GM23338 (cell line): ENCODE measurements around the gene STRN4. TPM values are rescaled to one million over a fixed set of nuclear protein-coding genes. Genes with fewer than 3 reads are reported as not detected.

Experiments
- ATAC-seq: fragments of 200-7000 bp; cut with Tn5 transposase; 3 replicates; pipeline ENCODE4 v1.9.1; 2020
- DNase-seq: peaks from one replicate; pipeline ENCODE4 v3.0.0-alpha.2; 2015; ENCODE audit warnings: low spot score
- H2AFZ ChIP-seq: fragments of 200-600 bp; sonication (generic); 2 replicates; pipeline ENCODE4 v1.8.0; 2016; ENCODE audit warnings: antibody characterized with exemption, mild to moderate bottlenecking, moderate library complexity
- H3F3A ChIP-seq: fragments of 200-600 bp; sonication (generic); replicated peaks from 2 replicates; pipeline ENCODE4 v1.8.0; 2017; ENCODE audit warnings: antibody characterized with exemption, mixed run types, low read depth
- H3K27ac ChIP-seq: fragments of 200-600 bp; sonication (generic); 2 replicates; pipeline ENCODE4 v1.6.1; 2016; ENCODE audit warnings: low read depth
- H3K27me3 ChIP-seq: fragments of 200-600 bp; sonication (generic); 2 replicates; pipeline ENCODE4 v1.8.0; 2016; ENCODE audit warnings: mild to moderate bottlenecking, mixed run types, moderate library complexity; ENCODE audit not compliant: insufficient read depth
- H3K36me3 ChIP-seq: fragments of 200-600 bp; sonication (generic); 2 replicates; pipeline ENCODE4 v1.8.0; 2016; ENCODE audit warnings: mild to moderate bottlenecking; ENCODE audit not compliant: insufficient read depth
- H3K4me1 ChIP-seq: fragments of 200-600 bp; sonication (generic); 2 replicates; pipeline ENCODE4 v1.8.0; 2016; ENCODE audit warnings: mild to moderate bottlenecking, moderate library complexity; ENCODE audit not compliant: insufficient read depth
- H3K4me2 ChIP-seq: fragments of 200-600 bp; sonication (generic); 2 replicates; pipeline ENCODE4 v1.7.1; 2017; ENCODE audit warnings: mixed run types
- H3K4me3 ChIP-seq: fragments of 200-600 bp; sonication (generic); 2 replicates; pipeline ENCODE4 v1.6.1; 2016; ENCODE audit warnings: mixed run types
- H3K79me2 ChIP-seq: fragments of 200-600 bp; sonication (generic); replicated peaks from 2 replicates; pipeline ENCODE4 v1.8.0; 2017; ENCODE audit warnings: mild to moderate bottlenecking; ENCODE audit not compliant: insufficient read depth
- H3K9me2 ChIP-seq: fragments of 200-600 bp; sonication (generic); 2 replicates; pipeline ENCODE4 v1.8.0; 2017; ENCODE audit not compliant: insufficient read depth
- H4K20me1 ChIP-seq: fragments of 200-600 bp; sonication (generic); replicated peaks from 2 replicates; pipeline ENCODE4 v1.8.0; 2017; ENCODE audit warnings: mild to moderate bottlenecking; ENCODE audit not compliant: insufficient read depth
- H3K27ac Mint-ChIP-seq: 2 replicates; pipeline ENCODE4 v1.8.0; 2020; ENCODE audit warnings: inconsistent platforms, mild to moderate bottlenecking, moderate library complexity, mixed read lengths
- H3K27me3 Mint-ChIP-seq: 3 replicates; pipeline ENCODE4 v1.8.0; 2022; ENCODE audit warnings: low read depth, mild to moderate bottlenecking, moderate library complexity, mixed read lengths, inconsistent platforms; ENCODE audit not compliant: insufficient read depth, poor library complexity
- H3K36me3 Mint-ChIP-seq: 3 replicates; pipeline ENCODE4 v1.8.0; 2021; ENCODE audit warnings: low read depth, mild to moderate bottlenecking, inconsistent platforms, moderate library complexity, mixed read lengths
- H3K4me1 Mint-ChIP-seq: 3 replicates; pipeline ENCODE4 v1.8.0; 2020; ENCODE audit warnings: mild to moderate bottlenecking, inconsistent platforms, mixed read lengths
- H3K4me3 Mint-ChIP-seq: 3 replicates; pipeline ENCODE4 v1.8.0; 2021; ENCODE audit warnings: moderate library complexity, mild to moderate bottlenecking, inconsistent platforms, mixed read lengths
- H3K9me3 Mint-ChIP-seq: 3 replicates; pipeline ENCODE4 v1.8.0; 2020; ENCODE audit warnings: moderate library complexity, mild to moderate bottlenecking, inconsistent platforms, mixed read lengths
- CREB1 ChIP-seq: fragments of 250-450 bp; sonication (Bioruptor Pico); IDR thresholded peaks from 2 replicates; pipeline ENCODE4 v1.5.0; 2020; ENCODE audit warnings: low read depth, mild to moderate bottlenecking, moderate library complexity
- EZH2 ChIP-seq: fragments of 200-600 bp; sonication (generic); IDR thresholded peaks from one replicate; pipeline ENCODE4 v1.8.0; 2017; ENCODE audit warnings: antibody characterized with exemption, mild to moderate bottlenecking, low read depth; ENCODE audit not compliant: unreplicated experiment
- JUNB ChIP-seq: IDR thresholded peaks from one replicate; pipeline ENCODE4 v1.6.1; 2016; ENCODE audit warnings: antibody characterized with exemption; ENCODE audit not compliant: unreplicated experiment
- NANOG ChIP-seq: IDR thresholded peaks from 2 replicates; pipeline ENCODE4 v1.6.1; 2016; ENCODE audit warnings: antibody characterized with exemption, borderline replicate concordance
- POLR2AphosphoS5 ChIP-seq: IDR thresholded peaks from 2 replicates; pipeline ENCODE4 v1.6.1; 2016; ENCODE audit warnings: antibody characterized with exemption, low read depth
- STAT1 ChIP-seq: IDR thresholded peaks from one replicate; pipeline ENCODE4 v1.6.1; 2016; ENCODE audit warnings: antibody characterized with exemption; ENCODE audit not compliant: unreplicated experiment
- ZNF114 ChIP-seq: fragments of 250-450 bp; sonication (Bioruptor Pico); IDR thresholded peaks from 2 replicates; pipeline ENCODE4 v1.5.0; 2020; ENCODE audit warnings: mild to moderate bottlenecking, moderate library complexity
- ZNF331 ChIP-seq: fragments of 250-450 bp; sonication (Bioruptor Pico); IDR thresholded peaks from 2 replicates; pipeline ENCODE4 v1.5.0; 2020; ENCODE audit warnings: low read depth, mild to moderate bottlenecking, moderate library complexity
- polyA plus RNA-seq: library from polyadenylated mRNA; unstranded; fragments of >200 nt; fragmentation: Nextera tagmentation; extraction: Ambion mirVana; gene quantifications from 2 replicates; pipeline ENCODE4 v1.2.1, GENCODE V29; 2016
- total RNA-seq: library from RNA; depleted of rRNA; stranded (reverse); fragments of >200 nt; shearing (Covaris generic); gene quantifications from 2 replicates; pipeline ENCODE4 v1.2.3, GENCODE V29; 2014
- TF ChIP-seq, protein P1 (sequence below): fragments of 250-450 bp; sonication (Bioruptor Pico); IDR thresholded peaks from 2 replicates; pipeline ENCODE4 v1.5.0; 2020; ENCODE audit warnings: mild to moderate bottlenecking, moderate library complexity
- TF ChIP-seq, protein P2 (sequence below): IDR thresholded peaks from 2 replicates; pipeline ENCODE4 v1.6.1; 2016; ENCODE audit warnings: antibody characterized with exemption
- TF ChIP-seq, protein P3 (sequence below): IDR thresholded peaks from one replicate; pipeline ENCODE4 v1.6.1; 2018; ENCODE audit warnings: antibody characterized with exemption; ENCODE audit not compliant: unreplicated experiment

STRN4 gene
- total and polyA plus RNA-seq, 2 experiments from 2014 or later = 62.1 to 140 TPM

DNA sequence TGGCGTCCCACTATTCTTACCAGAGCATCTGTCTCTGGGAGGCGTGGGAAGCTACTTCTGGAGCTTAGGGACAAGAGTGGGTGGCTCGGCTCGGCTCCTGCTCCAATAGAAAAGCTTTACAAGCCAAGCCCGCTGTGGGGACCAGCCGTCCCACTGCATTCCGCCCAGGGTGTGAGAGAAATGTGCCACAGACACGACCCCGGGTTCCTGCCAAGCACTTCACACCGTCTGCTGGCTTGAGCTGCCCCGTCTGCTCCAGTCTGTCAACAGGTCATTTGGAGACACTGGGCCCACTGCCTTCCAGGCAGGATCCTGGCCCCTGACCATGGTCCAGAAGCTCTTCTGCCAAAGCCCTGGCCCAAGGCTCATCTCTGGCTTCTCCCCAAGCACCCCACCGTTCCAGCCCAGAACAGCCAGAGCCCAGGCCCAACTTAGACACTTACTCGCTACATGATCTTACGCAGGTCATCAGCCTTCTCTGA, 6.9 kb downstream of the STRN4 start:
- Histone ChIP-seq H3K36me3 (peaks cover 22% of the 10 kb centered on the region), H2AFZ (no peak overlapping the region), H3K27me3 (no peaks in the 10 kb centered on the region), H3K4me2 (no peak overlapping the region), H3K4me1 (peaks cover 7% of the 10 kb centered on the region; the same call in 1 of the 2 replicates), H3K4me3 (no peak overlapping the region), H3K27ac (0 out of 2 replicates have a peak overlapping the region, but pooled peaks have one; percentile 26), H4K20me1 (peaks cover 69% of the 10 kb centered on the region), H3F3A (no peaks in the 10 kb centered on the region), H3K9me2 (no peaks in the 10 kb centered on the region), H3K79me2 (peaks cover 85% of the 10 kb centered on the region)
- Mint-ChIP-seq H3K27me3 (peaks cover 11% of the 10 kb centered on the region), H3K27ac (peak overlapping the region; percentile 38), H3K4me3 (no peak overlapping the region), H3K9me3 (no peaks in the 10 kb centered on the region; the same call in 2 of the 3 replicates), H3K4me1 (peaks cover 35% of the 10 kb centered on the region), H3K36me3 (peaks cover 48% of the 10 kb centered on the region)
- TF ChIP-seq JUNB (no peak), EZH2 (no peak), STAT1 (no peak)
- ATAC-seq (no peak), DNase-seq (no peak)

DNA sequence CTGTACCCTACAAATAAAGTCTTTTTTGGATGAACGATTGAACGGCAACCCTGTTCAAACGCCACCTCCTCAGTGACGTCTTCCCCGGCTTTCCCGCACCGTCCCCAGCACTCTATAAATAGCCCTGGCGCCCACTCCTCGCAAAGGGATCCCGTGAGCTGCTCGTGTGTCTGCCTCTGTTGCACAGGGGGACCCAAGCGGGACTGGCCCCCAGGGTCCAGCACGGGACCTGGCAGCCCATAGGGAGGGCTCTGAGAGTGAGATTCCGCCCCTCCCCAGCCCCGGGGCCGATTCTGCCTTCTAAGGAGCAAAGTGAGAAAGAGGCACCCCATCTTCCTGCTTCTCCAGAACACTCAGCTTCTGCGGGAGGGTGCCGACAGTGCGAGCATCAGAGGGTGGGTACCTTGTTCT, 8.5 kb downstream of the STRN4 start:
- Histone ChIP-seq H3K9me2 (no peaks in the 10 kb centered on the region), H3F3A (no peaks in the 10 kb centered on the region), H3K79me2 (peaks cover 82% of the 10 kb centered on the region), H3K27ac (no peak overlapping the region), H3K4me1 (peaks cover 7% of the 10 kb centered on the region; the same call in 1 of the 2 replicates), H3K27me3 (no peaks in the 10 kb centered on the region), H3K4me3 (no peak overlapping the region), H3K36me3 (peaks cover 32% of the 10 kb centered on the region), H3K4me2 (no peak overlapping the region), H4K20me1 (peaks cover 58% of the 10 kb centered on the region; the same call in 1 of the 2 replicates), H2AFZ (no peak overlapping the region)
- Mint-ChIP-seq H3K4me3 (no peak overlapping the region), H3K4me1 (peaks cover 25% of the 10 kb centered on the region), H3K9me3 (no peaks in the 10 kb centered on the region; the same call in 2 of the 3 replicates), H3K27ac (no peak overlapping the region), H3K36me3 (peaks cover 62% of the 10 kb centered on the region), H3K27me3 (peaks cover 8% of the 10 kb centered on the region)
- ATAC-seq (no peak), DNase-seq (no peak)
- TF ChIP-seq, protein P1, sequence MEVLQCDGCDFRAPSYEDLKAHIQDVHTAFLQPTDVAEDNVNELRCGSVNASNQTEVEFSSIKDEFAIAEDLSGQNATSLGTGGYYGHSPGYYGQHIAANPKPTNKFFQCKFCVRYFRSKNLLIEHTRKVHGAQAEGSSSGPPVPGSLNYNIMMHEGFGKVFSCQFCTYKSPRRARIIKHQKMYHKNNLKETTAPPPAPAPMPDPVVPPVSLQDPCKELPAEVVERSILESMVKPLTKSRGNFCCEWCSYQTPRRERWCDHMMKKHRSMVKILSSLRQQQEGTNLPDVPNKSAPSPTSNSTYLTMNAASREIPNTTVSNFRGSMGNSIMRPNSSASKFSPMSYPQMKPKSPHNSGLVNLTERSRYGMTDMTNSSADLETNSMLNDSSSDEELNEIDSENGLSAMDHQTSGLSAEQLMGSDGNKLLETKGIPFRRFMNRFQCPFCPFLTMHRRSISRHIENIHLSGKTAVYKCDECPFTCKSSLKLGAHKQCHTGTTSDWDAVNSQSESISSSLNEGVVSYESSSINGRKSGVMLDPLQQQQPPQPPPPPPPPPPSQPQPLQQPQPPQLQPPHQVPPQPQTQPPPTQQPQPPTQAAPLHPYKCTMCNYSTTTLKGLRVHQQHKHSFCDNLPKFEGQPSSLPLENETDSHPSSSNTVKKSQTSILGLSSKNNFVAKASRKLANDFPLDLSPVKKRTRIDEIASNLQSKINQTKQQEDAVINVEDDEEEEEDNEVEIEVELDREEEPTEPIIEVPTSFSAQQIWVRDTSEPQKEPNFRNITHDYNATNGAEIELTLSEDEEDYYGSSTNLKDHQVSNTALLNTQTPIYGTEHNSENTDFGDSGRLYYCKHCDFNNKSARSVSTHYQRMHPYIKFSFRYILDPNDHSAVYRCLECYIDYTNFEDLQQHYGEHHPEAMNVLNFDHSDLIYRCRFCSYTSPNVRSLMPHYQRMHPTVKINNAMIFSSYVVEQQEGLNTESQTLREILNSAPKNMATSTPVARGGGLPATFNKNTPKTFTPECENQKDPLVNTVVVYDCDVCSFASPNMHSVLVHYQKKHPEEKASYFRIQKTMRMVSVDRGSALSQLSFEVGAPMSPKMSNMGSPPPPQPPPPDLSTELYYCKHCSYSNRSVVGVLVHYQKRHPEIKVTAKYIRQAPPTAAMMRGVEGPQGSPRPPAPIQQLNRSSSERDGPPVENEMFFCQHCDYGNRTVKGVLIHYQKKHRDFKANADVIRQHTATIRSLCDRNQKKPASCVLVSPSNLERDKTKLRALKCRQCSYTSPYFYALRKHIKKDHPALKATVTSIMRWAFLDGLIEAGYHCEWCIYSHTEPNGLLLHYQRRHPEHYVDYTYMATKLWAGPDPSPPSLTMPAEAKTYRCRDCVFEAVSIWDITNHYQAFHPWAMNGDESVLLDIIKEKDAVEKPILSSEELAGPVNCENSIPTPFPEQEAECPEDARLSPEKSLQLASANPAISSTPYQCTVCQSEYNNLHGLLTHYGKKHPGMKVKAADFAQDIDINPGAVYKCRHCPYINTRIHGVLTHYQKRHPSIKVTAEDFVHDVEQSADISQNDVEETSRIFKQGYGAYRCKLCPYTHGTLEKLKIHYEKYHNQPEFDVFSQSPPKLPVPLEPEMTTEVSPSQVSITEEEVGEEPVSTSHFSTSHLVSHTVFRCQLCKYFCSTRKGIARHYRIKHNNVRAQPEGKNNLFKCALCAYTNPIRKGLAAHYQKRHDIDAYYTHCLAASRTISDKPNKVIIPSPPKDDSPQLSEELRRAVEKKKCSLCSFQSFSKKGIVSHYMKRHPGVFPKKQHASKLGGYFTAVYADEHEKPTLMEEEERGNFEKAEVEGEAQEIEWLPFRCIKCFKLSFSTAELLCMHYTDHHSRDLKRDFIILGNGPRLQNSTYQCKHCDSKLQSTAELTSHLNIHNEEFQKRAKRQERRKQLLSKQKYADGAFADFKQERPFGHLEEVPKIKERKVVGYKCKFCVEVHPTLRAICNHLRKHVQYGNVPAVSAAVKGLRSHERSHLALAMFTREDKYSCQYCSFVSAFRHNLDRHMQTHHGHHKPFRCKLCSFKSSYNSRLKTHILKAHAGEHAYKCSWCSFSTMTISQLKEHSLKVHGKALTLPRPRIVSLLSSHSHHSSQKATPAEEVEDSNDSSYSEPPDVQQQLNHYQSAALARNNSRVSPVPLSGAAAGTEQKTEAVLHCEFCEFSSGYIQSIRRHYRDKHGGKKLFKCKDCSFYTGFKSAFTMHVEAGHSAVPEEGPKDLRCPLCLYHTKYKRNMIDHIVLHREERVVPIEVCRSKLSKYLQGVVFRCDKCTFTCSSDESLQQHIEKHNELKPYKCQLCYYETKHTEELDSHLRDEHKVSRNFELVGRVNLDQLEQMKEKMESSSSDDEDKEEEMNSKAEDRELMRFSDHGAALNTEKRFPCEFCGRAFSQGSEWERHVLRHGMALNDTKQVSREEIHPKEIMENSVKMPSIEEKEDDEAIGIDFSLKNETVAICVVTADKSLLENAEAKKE (CRISPR knock-in tag) = no peak
- no peak for TF ChIP-seq NANOG
- TF ChIP-seq, protein P2, sequence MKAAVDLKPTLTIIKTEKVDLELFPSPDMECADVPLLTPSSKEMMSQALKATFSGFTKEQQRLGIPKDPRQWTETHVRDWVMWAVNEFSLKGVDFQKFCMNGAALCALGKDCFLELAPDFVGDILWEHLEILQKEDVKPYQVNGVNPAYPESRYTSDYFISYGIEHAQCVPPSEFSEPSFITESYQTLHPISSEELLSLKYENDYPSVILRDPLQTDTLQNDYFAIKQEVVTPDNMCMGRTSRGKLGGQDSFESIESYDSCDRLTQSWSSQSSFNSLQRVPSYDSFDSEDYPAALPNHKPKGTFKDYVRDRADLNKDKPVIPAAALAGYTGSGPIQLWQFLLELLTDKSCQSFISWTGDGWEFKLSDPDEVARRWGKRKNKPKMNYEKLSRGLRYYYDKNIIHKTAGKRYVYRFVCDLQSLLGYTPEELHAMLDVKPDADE = no peak
- no peak for TF ChIP-seq POLR2AphosphoS5
- TF ChIP-seq EZH2 = no peak
- TF ChIP-seq, protein P3, sequence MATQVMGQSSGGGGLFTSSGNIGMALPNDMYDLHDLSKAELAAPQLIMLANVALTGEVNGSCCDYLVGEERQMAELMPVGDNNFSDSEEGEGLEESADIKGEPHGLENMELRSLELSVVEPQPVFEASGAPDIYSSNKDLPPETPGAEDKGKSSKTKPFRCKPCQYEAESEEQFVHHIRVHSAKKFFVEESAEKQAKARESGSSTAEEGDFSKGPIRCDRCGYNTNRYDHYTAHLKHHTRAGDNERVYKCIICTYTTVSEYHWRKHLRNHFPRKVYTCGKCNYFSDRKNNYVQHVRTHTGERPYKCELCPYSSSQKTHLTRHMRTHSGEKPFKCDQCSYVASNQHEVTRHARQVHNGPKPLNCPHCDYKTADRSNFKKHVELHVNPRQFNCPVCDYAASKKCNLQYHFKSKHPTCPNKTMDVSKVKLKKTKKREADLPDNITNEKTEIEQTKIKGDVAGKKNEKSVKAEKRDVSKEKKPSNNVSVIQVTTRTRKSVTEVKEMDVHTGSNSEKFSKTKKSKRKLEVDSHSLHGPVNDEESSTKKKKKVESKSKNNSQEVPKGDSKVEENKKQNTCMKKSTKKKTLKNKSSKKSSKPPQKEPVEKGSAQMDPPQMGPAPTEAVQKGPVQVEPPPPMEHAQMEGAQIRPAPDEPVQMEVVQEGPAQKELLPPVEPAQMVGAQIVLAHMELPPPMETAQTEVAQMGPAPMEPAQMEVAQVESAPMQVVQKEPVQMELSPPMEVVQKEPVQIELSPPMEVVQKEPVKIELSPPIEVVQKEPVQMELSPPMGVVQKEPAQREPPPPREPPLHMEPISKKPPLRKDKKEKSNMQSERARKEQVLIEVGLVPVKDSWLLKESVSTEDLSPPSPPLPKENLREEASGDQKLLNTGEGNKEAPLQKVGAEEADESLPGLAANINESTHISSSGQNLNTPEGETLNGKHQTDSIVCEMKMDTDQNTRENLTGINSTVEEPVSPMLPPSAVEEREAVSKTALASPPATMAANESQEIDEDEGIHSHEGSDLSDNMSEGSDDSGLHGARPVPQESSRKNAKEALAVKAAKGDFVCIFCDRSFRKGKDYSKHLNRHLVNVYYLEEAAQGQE = no peak
- TF ChIP-seq ZNF114 = no peak
- no peak for TF ChIP-seq CREB1 (CRISPR knock-in tag)
- TF ChIP-seq JUNB = no peak
- TF ChIP-seq ZNF331 (CRISPR knock-in tag) = no peak
- no peak for TF ChIP-seq STAT1
